ENCODE results near the gene TMEM147.
"Not testable (repeated sequence)": the region's sequence is repeated elsewhere in the genome, so short reads cannot be mapped to it uniquely, and the experiment has no call there.

The TMEM147 gene

GRCh38 chr19:35563207-35563829 lies 17.9 kb downstream of the TMEM147 start, which contains the start of gene ATP4A:
TSS of gene ATP4A (minus strand) at chr19:35563658. CDS start at chr19:35563629, 29 bp downstream.
- DNase-seq (ENCODE audit: low read depth), result no peak

- no peak for DNase-seq (ENCODE audit: low read depth)
Observed at GRCh38 chr19:35565016-35565856, 19.8 kb downstream of the TMEM147 start.

GRCh38 chr19:35566738-35567137 lies 21.3 kb downstream of the TMEM147 start:
- no peak for DNase-seq (ENCODE audit: low read depth)

- DNase-seq (ENCODE audit: low read depth), result no peak
Observed at GRCh38 chr19:35569281-35569781, 23.9 kb downstream of the TMEM147 start.

GRCh38 chr19:35571406-35571965 lies 26.1 kb downstream of the TMEM147 start:
- no peak for DNase-seq (ENCODE audit: low read depth)

GRCh38 chr19:35577918-35578317 lies 32.5 kb downstream of the TMEM147 start:
- no peak for DNase-seq (ENCODE audit: low read depth)

- no peak for DNase-seq (ENCODE audit: low read depth)
Observed at GRCh38 chr19:35578707-35579106, 33.3 kb downstream of the TMEM147 start.

GRCh38 chr19:35582760-35583159 lies 37.3 kb downstream of the TMEM147 start:
- no peak for DNase-seq (ENCODE audit: low read depth)

GRCh38 chr19:35585848-35586247 lies 40.4 kb downstream of the TMEM147 start, which contains the start of gene PMIS2:
TSS of gene PMIS2 (plus strand) at chr19:35586173. CDS start at chr19:35586260, 87 bp downstream.
- no peak for DNase-seq (ENCODE audit: low read depth)

GRCh38 chr19:35587321-35587720 lies 41.9 kb downstream of the TMEM147 start:
- peak; percentile 50 for DNase-seq (ENCODE audit: low read depth)

- no peak for DNase-seq (ENCODE audit: low read depth)
Observed at GRCh38 chr19:35590875-35591274, 45.4 kb downstream of the TMEM147 start.

GRCh38 chr19:35592226-35592625 lies 46.8 kb downstream of the TMEM147 start:
- DNase-seq (ENCODE audit: low read depth), result peak; percentile 40

GRCh38 chr19:35595026-35595425 lies 49.6 kb downstream of the TMEM147 start:
- DNase-seq (ENCODE audit: low read depth), result not testable (repeated sequence)

- no peak for DNase-seq (ENCODE audit: low read depth)
Observed at GRCh38 chr19:35595928-35596327, 50.5 kb downstream of the TMEM147 start.

- peak; percentile 31 for DNase-seq (ENCODE audit: low read depth)
Observed at GRCh38 chr19:35596366-35596999, 51.1 kb downstream of the TMEM147 start.

All from amniotic epithelial cell (primary cell).